HEK293 (cell line): ENCODE measurements around the gene INPP4B.

Source experiments
- CTCF ChIA-PET: fragments of 350-600 bp; formaldehyde crosslinking; extraction: SDS; loops from one replicate; lab custom pipeline; 2021; ENCODE audit warnings: antibody characterized with exemption; lab: Yijun Ruan, JAX
- POLR2A ChIA-PET: fragments of 300-600 bp; formaldehyde crosslinking; extraction: SDS; loops from one replicate; lab custom pipeline; 2020; ENCODE audit warnings: antibody characterized with exemption, inconsistent platforms; lab: Yijun Ruan, JAX
- H3K27ac ChIP-seq: fragments of 200-500 bp; sonication (Bioruptor generic); 2 replicates; pipeline ENCODE4 v1.5.1; 2014; ENCODE audit warnings: low read depth, low read length, control low read depth, inconsistent platforms; ENCODE audit errors: extremely low read depth
- H3K36me3 ChIP-seq, 2 experiments: fragments of 200-500 bp in 1 of 2; sonication (Bioruptor generic) in 1 of 2; 1 replicate in 1 of 2; 2 replicates in 1 of 2; pipeline ENCODE4 v1.5.1; 2014 to 2017; ENCODE audit warnings: inconsistent platforms in 2 of 2, low read length in 2 of 2; ENCODE audit not compliant: control insufficient read depth in 2 of 2, insufficient read depth in 1 of 2
- H3K4me1 ChIP-seq: fragments of 200-500 bp; sonication (Bioruptor generic); 2 replicates; pipeline ENCODE4 v1.5.1; 2014; ENCODE audit warnings: mild to moderate bottlenecking, low read length, inconsistent platforms; ENCODE audit not compliant: control insufficient read depth, insufficient read depth
- H3K4me3 ChIP-seq: 2 replicates; pipeline ENCODE4 v1.5.1; 2011; ENCODE audit warnings: low read depth, mild to moderate bottlenecking, control low read depth, low read length, moderate library complexity
- H3K9me3 ChIP-seq: fragments of 200-500 bp; sonication (Bioruptor generic); 2 replicates; pipeline ENCODE4 v1.5.1; 2014; ENCODE audit warnings: low read depth, low read length, inconsistent platforms; ENCODE audit not compliant: control insufficient read depth, insufficient read depth
- AEBP2 ChIP-seq: fragments of 450-650 bp; formaldehyde crosslinking; IDR thresholded peaks from 2 replicates; pipeline ENCODE4 v1.5.1; 2016; ENCODE audit warnings: missing biosample characterization, missing genetic modification characterization, borderline replicate concordance
- HOXA7 ChIP-seq: sonication (generic); formaldehyde crosslinking; IDR thresholded peaks from 2 replicates; pipeline ENCODE4 v1.8.1; 2022; ENCODE audit warnings: missing genetic modification reagents, borderline replicate concordance
- INSM2 ChIP-seq: fragments of 450-650 bp; formaldehyde crosslinking; IDR thresholded peaks from 2 replicates; pipeline ENCODE4 v1.5.1; 2016; ENCODE audit warnings: missing biosample characterization, missing genetic modification characterization
- KLF17 ChIP-seq: fragments of 450-650 bp; formaldehyde crosslinking; IDR thresholded peaks from 2 replicates; pipeline ENCODE4 v1.5.1; 2016; ENCODE audit warnings: missing biosample characterization, missing genetic modification characterization
- MYNN ChIP-seq: fragments of 450-650 bp; formaldehyde crosslinking; IDR thresholded peaks from 2 replicates; pipeline ENCODE4 v1.5.1; 2016; ENCODE audit warnings: missing biosample characterization, missing genetic modification characterization, borderline replicate concordance
- OVOL3 ChIP-seq: fragments of 450-650 bp; formaldehyde crosslinking; IDR thresholded peaks from 2 replicates; pipeline ENCODE4 v1.5.1; 2016; ENCODE audit warnings: missing biosample characterization, missing genetic modification characterization
- PRDM4 ChIP-seq: fragments of 450-650 bp; formaldehyde crosslinking; IDR thresholded peaks from 2 replicates; pipeline ENCODE4 v1.5.1; 2017; ENCODE audit warnings: missing biosample characterization, missing genetic modification characterization
- REST ChIP-seq: fragments of 450-650 bp; formaldehyde crosslinking; IDR thresholded peaks from 2 replicates; pipeline ENCODE4 v1.5.1; 2016; ENCODE audit warnings: missing biosample characterization, missing genetic modification characterization
- ZBTB20 ChIP-seq: fragments of 450-650 bp; formaldehyde crosslinking; IDR thresholded peaks from 2 replicates; pipeline ENCODE4 v1.5.1; 2016; ENCODE audit warnings: missing biosample characterization, missing genetic modification characterization
- ZBTB7A ChIP-seq: fragments of 450-650 bp; formaldehyde crosslinking; IDR thresholded peaks from 2 replicates; pipeline ENCODE4 v1.5.1; 2016; ENCODE audit warnings: low read depth, missing biosample characterization, missing genetic modification characterization
- ZNF112 ChIP-seq: fragments of 450-650 bp; formaldehyde crosslinking; IDR thresholded peaks from 2 replicates; pipeline ENCODE4 v1.5.0; 2017; ENCODE audit warnings: missing biosample characterization, missing genetic modification characterization
- ZNF140 ChIP-seq: fragments of 450-650 bp; formaldehyde crosslinking; IDR thresholded peaks from 2 replicates; pipeline ENCODE4 v1.5.1; 2016; ENCODE audit warnings: missing biosample characterization, missing genetic modification characterization
- ZNF146 ChIP-seq: fragments of 450-650 bp; formaldehyde crosslinking; IDR thresholded peaks from 2 replicates; pipeline ENCODE4 v1.5.1; 2016; ENCODE audit warnings: missing biosample characterization, missing genetic modification characterization
- ZNF155 ChIP-seq: fragments of 450-650 bp; formaldehyde crosslinking; IDR thresholded peaks from 2 replicates; pipeline ENCODE4 v1.5.1; 2016; ENCODE audit warnings: missing biosample characterization, missing genetic modification characterization
- ZNF211 ChIP-seq: fragments of 450-650 bp; formaldehyde crosslinking; IDR thresholded peaks from 2 replicates; pipeline ENCODE4 v1.5.1; 2016; ENCODE audit warnings: low read depth, missing biosample characterization, missing genetic modification characterization
- ZNF221 ChIP-seq: fragments of 450-650 bp; formaldehyde crosslinking; IDR thresholded peaks from 2 replicates; pipeline ENCODE4 v1.5.1; 2017; ENCODE audit warnings: missing biosample characterization, missing genetic modification characterization, borderline replicate concordance
- ZNF354C ChIP-seq: fragments of 450-650 bp; formaldehyde crosslinking; IDR thresholded peaks from 2 replicates; pipeline ENCODE4 v1.5.1; 2016; ENCODE audit warnings: missing biosample characterization, missing genetic modification characterization, low read depth, borderline replicate concordance
- ZNF37A ChIP-seq: fragments of 450-650 bp; IDR thresholded peaks from 2 replicates; pipeline ENCODE4 v1.5.1; 2018; ENCODE audit warnings: missing biosample characterization, missing genetic modification characterization
- ZNF394 ChIP-seq: fragments of 450-650 bp; formaldehyde crosslinking; IDR thresholded peaks from 2 replicates; pipeline ENCODE4 v1.5.1; 2016; ENCODE audit warnings: missing biosample characterization, missing genetic modification characterization, mild to moderate bottlenecking, moderate library complexity, borderline replicate concordance
- ZNF544 ChIP-seq: fragments of 450-650 bp; formaldehyde crosslinking; IDR thresholded peaks from 2 replicates; pipeline ENCODE4 v1.5.0; 2017; ENCODE audit warnings: missing biosample characterization, missing genetic modification characterization
- ZNF600 ChIP-seq: fragments of 450-650 bp; formaldehyde crosslinking; IDR thresholded peaks from 2 replicates; pipeline ENCODE4 v1.5.1; 2016; ENCODE audit warnings: missing biosample characterization, missing genetic modification characterization
- ZNF623 ChIP-seq: fragments of 450-650 bp; formaldehyde crosslinking; IDR thresholded peaks from 2 replicates; pipeline ENCODE4 v1.5.1; 2016; ENCODE audit warnings: missing biosample characterization, missing genetic modification characterization
- ZNF629 ChIP-seq: fragments of 450-650 bp; formaldehyde crosslinking; IDR thresholded peaks from 2 replicates; pipeline ENCODE4 v1.5.1; 2017; ENCODE audit warnings: missing biosample characterization, missing genetic modification characterization
- ZNF660 ChIP-seq: fragments of 450-650 bp; IDR thresholded peaks from 2 replicates; pipeline ENCODE4 v1.5.1; 2018; ENCODE audit warnings: missing biosample characterization, mild to moderate bottlenecking, missing genetic modification characterization
- ZNF701 ChIP-seq: fragments of 450-650 bp; formaldehyde crosslinking; IDR thresholded peaks from 2 replicates; pipeline ENCODE4 v1.5.1; 2016; ENCODE audit warnings: missing biosample characterization, missing genetic modification characterization
- ZNF792 ChIP-seq: fragments of 450-650 bp; formaldehyde crosslinking; IDR thresholded peaks from 2 replicates; pipeline ENCODE4 v1.5.1; 2016; ENCODE audit warnings: missing biosample characterization, missing genetic modification characterization

INPP4B gene

GRCh38 chr4:142707401-142707800 is 138.7 kb downstream of the INPP4B start:
- TF ChIP-seq KLF17 (tag by site-specific recombination): no peak
- no peak overlapping the region for H3K4me3 ChIP-seq
- H3K27ac ChIP-seq: no peak overlapping the region
- H3K4me1 ChIP-seq: no peaks in the 10 kb centered on the region
- ChIA-PET POLR2A (no interaction called here), CTCF (no interaction called here)
- H3K36me3 ChIP-seq: no peaks in the 10 kb centered on the region
- no peaks in the 10 kb centered on the region for H3K9me3 ChIP-seq

GRCh38 chr4:142706381-142706780 is 139.7 kb downstream of the INPP4B start:
- POLR2A ChIA-PET: no interaction called here

GRCh38 chr4:142705820-142706219 is 140.3 kb downstream of the INPP4B start:
- no peaks in the 10 kb centered on the region for H3K4me1 ChIP-seq
- no peaks in the 10 kb centered on the region for H3K36me3 ChIP-seq
- TF ChIP-seq ZNF37A (tag by site-specific recombination) (no peak), ZBTB20 (tag by site-specific recombination) (no peak), HOXA7 (CRISPR knock-in tag) (no peak), INSM2 (tag by site-specific recombination) (no peak), PRDM4 (tag by site-specific recombination) (no peak), ZNF660 (no peak), ZNF629 (no peak), ZNF146 (no peak), ZNF354C (tag by site-specific recombination) (no peak), ZNF623 (tag by site-specific recombination) (no peak), REST (no peak), ZNF544 (no peak), MYNN (tag by site-specific recombination) (no peak), AEBP2 (no peak), ZNF112 (tag by site-specific recombination) (no peak), ZNF792 (tag by site-specific recombination) (no peak), ZNF211 (tag by site-specific recombination) (no peak), ZNF701 (tag by site-specific recombination) (no peak), ZNF394 (no peak)
- CTCF ChIA-PET: interaction anchor here (0.6 to 0.7 kb wide), 2 partner anchors 11 to 96 kb away, joined by 3 read pairs; no protein-coding TSS in a partner anchor
- H3K27ac ChIP-seq: no peak overlapping the region
- POLR2A ChIA-PET: no interaction called here
- H3K4me3 ChIP-seq: no peak overlapping the region
- no peaks in the 10 kb centered on the region for H3K9me3 ChIP-seq

More at GRCh38 chr4:142706381-142706780, 139.7 kb downstream of the INPP4B start:
- H3K9me3 ChIP-seq: no peaks in the 10 kb centered on the region
- no peaks in the 10 kb centered on the region for H3K36me3 ChIP-seq
- no peak for TF ChIP-seq ZNF701 (tag by site-specific recombination)
- TF ChIP-seq ZNF140 (tag by site-specific recombination): no peak
- no peak for TF ChIP-seq ZNF221
- no peak for TF ChIP-seq ZNF155 (tag by site-specific recombination)
- TF ChIP-seq OVOL3 (tag by site-specific recombination): no peak
- no peak for TF ChIP-seq ZNF600 (tag by site-specific recombination)
- no peak for TF ChIP-seq ZBTB7A (tag by site-specific recombination)
- no peaks in the 10 kb centered on the region for H3K4me1 ChIP-seq
- CTCF ChIA-PET: interaction anchor here (0.5 to 0.6 kb wide), 2 partner anchors 14 to 97 kb away, joined by 3 read pairs; no protein-coding TSS in a partner anchor
- no peak overlapping the region for H3K27ac ChIP-seq
- H3K4me3 ChIP-seq: no peak overlapping the region
